Fibroblast of skin of scalp (primary cell): ENCODE data around the gene ATG4D. TPM values are rescaled to one million over a fixed set of nuclear protein-coding genes. Genes with fewer than 3 reads are reported as not detected.

Experiments
- DNase-seq: peaks from one replicate; pipeline ENCODE4 v3.0.0-alpha.2; 2013
- polyA plus RNA-seq, 2 experiments: library from polyadenylated mRNA; unstranded; fragments of 120-200 nt; gene quantifications; one replicate each; pipeline ENCODE4 v1.2.1, GENCODE V29; 2013; ENCODE audit not compliant: insufficient read length in 2 of 2

Gene ATG4D
- polyA plus RNA-seq (2013, experiment 1 of 2; ENCODE audit: insufficient read length): 24.3 TPM
- 19.6 TPM for polyA plus RNA-seq (2013, experiment 2 of 2; ENCODE audit: insufficient read length)

DNA sequence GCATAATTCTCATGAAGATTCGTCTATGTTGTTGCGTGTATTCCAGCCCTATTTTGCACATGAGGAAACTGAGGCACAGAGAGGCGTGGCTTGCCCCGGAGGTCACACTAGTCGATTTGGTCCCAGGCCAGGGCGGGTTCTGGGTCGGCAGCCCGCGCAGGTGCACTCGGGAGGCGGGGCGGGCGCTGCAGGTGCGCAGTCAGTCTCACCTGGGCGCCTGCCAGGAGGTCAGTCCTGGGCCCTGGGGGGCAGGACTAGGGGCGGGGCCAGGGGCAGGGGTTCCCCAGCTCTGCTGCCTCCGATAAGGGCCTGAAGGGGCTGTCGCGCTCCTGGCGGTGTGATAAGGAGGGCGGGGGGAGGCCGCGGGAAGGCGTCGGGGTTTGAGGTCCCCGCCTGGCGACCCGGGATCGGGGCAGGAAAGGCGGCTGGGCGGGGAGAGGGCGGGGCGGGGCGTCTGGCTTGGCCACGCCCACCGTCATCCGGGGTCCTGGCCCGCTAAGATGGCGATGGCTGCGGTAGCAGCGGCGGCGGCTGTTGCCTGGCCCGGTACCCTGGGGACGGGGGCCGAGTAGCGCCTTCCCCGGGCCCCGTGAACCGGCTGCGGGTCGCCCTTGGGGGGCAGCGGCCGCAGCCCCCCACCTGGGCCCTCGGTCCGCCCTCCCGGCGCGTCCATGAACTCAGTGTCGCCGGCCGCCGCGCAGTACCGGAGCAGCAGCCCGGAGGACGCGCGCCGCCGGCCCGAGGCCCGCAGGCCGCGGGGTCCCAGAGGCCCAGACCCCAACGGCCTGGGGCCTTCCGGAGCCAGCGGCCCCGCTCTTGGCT lies at the start of gene ATG4D:
Gene ATG4D (plus strand): TSS at position 485 of the 822 bp plus-strand sequence. CDS start 187 bp downstream, at position 672.
- DNase-seq: peak; percentile 72

DNA sequence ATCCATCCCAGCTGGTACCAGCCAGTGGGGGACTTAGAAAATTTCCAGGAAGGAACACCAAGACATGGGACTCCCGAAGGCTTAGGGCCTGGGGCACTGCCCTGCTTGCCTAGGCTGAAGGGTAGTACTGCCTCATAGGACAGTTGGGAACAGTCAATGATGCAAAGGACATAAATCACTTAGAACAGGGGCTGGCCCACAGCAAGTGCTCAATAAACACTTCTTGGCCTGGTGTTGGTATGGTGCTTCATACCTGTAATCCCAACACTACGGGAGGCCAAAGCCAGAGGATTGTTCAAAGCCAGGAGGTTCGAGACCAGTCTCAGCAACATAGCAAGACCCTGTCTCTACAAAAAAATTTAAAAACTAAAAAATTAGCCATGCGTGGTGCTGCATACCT lies 46.3 kb upstream of the ATG4D start:
- DNase-seq: no peak

DNA sequence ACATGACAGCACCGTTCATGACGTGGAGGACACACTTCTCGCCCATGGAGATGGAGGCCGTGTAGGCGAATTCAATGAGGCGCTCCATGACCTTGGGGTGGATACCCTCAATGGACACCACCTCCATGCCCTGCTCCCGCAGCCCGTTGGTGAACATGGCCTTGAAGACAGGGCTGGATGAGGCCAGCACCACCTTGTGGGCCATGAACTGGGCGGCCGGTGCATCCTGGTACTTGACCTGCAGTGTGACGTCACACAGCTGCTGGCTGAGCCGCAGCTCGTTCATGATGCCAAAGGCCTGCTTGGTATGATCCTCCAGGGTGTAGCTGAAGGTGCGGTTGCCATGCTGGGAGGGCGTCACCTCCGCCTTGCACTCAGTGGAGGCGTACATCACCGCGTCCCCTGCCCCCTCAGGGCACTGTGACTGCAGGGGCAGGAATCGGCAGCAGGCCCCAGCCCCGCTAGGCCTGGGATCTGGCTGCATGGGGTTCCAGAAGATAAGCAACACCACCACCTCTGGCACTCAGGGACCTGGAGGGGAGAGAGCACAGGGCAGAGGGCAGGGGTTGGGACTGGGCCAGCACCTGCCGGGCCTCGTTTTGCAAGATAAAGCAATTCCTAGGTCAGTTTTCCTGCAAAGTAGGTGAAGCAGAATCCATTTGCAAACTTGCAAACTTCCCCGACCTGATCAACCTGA lies 44.0 kb upstream of the ATG4D start:
- DNase-seq: no peak

DNA sequence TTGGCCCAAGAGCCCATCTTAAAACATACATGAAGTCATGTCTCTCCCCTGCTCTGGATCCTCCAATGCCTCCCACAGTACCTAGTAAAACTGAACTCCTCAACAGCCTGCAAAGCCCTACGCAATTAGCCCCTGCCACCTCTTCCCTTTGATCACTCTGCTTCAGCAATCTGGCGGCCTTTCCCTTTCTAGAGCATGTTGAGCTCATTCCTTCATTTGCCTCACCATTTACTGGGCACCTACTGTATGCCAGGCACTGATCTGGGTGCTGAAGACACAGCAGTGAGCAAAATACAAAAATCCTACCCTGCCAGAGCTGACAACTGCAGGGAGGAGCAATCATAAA lies 43.5 kb upstream of the ATG4D start:
- no peak for DNase-seq

DNA sequence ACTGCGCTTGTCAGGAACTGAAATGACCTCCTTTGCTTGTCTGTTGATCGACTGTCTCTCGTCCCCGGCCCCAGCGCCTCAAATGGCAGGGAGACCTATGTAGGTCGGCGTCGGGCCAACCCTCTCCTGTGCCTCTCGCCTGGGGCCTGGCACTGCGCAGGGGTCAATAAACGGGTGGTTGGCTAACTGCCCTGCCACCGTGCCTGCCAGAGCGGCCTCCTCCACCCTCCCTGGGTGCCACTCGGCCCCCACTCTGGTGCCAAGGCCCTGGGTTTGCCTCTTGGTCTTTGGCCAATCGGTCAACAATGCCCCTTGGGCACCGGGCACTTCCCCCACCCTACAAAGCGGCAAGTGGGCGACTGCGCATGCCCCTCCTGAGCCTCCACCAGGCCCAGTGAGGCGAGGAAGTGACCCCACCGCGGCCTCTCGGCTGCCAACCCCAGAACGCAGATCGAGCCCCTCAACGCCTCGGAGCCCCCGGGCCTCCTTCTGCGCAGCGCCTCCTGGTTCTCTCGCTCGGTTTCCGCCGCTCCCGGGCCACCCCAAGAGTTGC lies 41.7 kb upstream of the ATG4D start:
- DNase-seq: peak; percentile 47

DNA sequence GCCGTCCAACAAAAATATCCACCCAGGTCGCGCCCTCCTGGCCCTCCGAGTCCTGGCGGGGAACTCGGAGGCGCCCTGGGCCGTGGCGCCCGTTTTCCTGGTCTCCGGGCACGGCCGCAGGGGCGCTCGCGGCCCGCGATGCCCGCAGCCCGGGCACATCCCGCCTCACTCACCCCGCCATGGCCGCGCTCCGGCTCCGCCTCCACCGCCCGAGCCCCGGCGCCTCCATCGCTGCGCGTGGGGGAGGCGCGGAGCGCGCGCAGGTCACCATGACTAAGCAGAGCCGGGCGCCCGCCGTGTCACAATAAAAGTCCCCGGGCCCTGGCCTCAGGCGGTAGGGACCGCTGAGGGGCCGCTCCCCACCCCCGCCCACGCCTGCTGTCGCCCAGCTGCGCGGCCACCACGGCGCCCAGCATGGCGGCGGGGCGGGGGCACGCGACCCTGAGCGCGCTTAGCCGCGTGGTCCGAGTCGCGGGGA lies 41.1 kb upstream of the ATG4D start:
- peak; percentile 95 for DNase-seq

DNA sequence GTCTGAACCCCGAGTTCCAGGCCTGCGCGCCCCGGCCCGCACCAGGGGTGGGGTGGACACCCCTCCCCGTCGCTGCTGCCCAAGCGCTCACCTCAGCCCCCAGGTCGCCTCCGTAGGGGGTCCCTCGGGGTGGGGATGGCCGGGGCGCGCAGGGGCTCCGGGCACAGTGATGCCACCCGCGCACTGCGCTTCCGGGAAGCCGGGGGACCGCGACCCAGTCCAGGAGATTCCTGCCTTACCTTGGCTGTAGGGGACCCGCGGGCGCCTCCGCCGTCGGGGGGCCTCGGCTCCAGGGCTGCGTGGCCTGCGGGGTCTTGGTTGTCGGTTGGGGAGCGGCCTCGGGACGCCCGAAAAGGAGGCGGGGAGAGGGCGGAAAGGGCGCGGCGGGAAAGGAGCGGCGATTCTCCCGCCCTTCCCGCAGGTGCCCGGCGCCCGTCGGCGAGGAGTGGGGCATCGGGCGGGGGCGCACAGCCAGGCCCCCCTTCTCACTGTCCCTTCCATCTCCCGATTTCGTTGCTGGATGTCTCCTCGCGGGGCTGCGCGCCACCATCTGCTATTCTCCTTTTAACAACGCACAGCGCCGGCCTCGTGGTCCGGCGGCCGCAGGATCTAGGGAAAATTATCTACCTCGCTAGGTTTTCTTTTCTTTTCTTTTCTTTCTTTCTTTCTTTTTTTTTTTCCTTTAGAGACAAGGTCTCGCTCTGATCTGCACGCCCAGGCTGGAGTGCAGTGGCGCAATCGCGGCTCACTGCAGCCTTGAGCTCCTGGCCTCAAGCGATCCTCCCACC lies 40.5 kb upstream of the ATG4D start, which contains the start of gene KEAP1:
Gene KEAP1 (minus strand): TSS at position 355 of the 788 bp plus-strand sequence. CDS start 3,323 bp downstream, outside the sequence.
- DNase-seq: peak; percentile 32

DNA sequence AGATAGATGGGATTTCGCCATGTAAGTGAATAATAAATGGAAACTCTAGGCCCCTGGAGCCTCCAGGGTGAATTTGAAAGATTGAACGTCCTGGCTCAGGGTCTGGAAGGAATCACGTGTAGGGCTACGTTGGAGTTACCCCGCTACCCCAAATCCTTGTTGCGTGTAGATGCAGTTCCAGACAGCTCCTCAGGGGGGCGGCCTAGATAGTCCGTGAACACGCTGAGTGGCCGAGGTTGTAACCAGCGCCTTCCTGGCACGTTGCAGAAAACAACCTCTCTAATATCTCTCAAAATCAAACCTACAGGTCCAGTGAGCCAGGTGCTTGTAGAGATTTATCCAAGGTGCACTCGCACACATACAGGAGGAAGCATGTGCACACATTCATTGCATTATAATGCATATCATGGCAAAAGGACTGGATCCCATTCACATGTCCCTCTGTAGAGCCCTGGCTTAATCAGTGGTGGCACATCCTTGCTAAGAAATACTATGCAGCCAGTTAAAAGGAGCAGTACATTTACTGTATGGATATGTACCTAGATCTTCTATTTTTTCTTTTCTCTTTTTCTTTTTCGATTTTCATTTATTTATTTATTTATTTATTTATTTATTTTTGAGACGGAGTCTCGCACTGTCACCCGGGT lies 38.0 kb upstream of the ATG4D start:
- DNase-seq: peak; percentile 58

DNA sequence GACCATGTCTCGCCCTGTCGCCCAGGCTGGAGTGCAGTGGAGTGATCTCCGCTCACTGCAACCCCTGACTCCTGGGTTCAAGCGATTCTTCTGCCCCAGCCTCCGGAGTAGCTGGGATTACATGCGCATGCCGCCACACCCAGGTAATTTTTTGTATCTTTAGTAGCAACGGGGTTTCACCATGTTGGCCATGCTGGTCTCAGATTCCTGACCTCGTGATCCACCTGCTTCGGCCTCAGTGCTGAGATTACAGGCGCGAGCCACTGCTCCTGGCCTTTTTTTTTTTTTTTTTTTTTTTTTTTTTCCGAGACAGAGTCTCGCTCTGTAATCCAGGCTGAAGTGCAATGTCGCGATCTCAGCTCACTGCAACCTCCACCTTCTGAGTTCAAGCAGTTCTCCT lies 35.7 kb upstream of the ATG4D start:
- DNase-seq: no peak

DNA sequence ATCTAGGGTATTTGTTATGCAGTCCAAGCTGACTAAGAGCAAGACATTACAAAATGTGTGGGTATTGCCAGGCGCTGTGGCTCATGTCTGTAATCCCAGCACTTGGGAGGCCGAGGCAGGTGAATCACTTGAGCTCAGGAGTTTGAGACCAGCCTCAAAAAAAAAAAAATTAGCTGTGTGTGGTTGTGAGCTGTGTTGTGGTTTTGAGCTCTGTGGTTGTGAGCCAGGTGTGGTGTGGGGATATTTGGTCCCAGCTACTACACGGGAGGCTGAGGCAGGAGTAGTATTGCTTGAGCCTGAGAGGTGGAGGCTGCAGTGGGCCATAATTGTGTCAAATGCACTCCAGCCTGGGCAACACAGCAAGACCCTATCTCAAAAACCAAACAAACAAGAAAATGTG lies 35.0 kb upstream of the ATG4D start:
- DNase-seq: no peak

DNA sequence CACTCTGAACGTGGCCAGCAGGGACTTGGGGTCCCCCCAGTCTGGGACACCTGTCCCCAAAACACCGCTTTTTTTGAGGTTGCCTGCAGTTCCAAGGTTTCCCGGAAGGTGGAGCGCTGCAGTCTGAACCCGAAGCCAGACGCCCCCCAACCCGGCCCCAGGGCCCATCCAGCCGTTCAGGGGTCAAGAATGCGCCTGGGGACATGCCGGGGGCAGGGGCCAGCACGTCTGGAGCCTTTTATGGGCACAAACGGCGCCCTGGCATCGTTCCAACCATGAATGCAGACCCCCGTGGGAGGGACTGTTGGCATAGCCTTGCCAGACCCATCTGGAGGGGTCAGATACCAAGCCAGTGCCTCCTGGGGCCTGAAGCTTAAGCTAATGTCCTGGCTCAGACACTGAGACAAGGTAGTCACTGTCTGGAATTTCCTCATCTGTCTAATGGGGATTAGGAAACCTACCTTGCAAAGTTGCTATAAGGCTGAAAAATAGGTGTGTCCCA lies 33.4 kb upstream of the ATG4D start:
- DNase-seq: no peak

DNA sequence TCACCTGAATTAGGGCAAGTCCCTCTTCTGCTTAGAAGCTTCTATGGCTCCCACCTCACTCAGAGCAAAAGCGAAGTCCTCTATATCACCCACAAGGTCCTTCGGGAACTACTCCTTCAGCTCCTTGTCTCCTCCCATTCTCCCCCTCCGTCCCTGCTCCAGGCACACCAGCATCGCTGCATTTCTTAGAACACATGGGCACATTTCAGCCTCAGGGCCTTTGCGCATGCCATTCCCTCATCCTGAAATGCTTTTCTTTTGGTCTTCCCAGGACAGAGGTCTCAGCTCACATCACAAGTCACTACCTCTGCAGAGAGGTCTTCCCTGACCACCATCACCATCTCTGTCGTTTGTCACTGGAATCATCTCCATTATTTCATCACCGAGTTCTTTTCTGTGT lies 30.5 kb upstream of the ATG4D start:
- no peak for DNase-seq

DNA sequence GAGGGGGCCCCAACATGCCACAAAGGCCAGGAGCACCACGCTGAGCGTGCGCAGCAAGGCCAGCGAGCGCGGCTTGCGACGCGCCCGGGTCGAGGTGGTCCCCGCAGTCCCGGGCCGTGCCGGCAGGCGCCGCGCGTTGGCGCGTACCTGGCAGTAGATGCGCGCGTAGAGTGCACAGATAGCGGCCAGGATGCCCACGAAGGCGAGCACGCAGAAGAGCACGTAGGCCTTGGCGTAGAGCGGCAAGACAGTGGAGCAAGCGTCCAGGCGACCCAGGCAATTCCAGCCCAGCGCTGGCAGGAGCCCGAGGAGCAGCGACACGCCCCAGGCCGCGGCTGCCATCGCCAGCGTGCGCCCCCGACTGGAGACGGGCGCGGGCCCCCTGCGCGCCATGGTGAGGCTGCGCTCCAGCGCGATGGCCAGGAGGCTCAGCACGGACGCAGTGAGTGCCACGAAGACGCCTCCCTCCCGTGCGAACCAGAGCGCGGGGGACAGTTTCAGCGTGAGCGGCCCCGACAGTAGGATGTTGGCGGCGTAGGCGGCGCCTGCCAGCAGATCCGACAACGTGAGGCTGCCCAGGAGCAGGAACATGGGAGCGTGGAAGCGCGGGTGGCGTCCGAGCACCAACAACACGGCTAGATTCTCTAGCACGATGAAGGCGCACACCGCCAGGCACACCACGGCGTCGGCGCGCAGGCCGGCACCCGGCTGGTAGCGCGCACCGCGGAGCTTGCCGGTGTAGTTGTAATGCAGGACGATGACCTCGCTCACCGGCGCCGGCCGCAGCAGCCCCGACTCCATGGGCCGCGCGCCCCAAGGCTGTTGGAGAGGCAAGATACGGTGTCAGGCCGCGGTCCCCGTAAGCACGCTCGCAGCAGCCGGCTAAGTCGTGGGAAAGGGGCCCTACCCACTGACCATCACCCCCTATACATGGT lies 29.2 kb upstream of the ATG4D start:
- DNase-seq: no peak

DNA sequence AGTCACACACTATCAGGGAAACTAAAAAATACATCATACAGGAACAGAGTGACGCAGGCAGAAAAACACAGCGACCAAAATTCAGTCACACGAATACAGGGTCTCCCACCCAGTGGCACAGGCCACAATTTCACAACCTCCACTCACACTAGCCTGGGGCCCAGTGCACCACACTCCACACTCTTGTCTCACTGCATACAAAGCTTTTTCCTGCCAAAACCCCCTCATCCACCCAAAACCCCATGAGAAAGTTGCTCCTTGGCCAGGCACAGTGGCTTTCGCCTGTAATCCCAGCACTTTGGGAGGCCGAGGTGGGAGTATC lies 27.7 kb upstream of the ATG4D start:
- DNase-seq: no peak

DNA sequence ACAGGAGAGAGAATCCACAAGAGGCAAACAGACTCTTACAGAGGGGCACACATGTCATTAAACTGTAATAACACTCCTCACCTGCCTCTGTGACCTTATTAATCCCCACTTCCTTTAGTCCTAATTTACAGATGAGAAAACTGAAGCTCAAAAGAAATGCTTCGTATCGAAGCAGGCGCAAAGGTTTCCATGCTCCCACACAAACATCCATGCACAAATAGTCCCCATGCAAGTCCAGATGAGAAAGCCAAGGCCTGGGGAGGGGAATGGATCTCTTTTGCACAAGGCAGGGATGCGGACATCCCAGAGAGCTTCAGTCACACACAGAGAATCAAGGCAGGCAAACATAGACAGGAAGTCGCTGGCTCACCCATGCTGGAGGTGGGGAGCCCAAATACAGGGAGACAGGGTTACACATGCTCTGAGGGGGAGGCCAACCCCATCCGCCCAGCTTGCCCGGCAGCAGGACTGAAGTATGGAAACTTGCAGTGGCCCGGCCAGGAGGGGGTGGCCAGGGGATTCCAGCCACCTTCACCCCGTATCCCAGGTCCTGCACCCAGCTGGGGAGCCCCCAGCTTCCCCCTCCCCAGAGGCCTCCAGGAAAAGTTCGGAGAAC lies 26.9 kb upstream of the ATG4D start:
- DNase-seq: no peak

DNA sequence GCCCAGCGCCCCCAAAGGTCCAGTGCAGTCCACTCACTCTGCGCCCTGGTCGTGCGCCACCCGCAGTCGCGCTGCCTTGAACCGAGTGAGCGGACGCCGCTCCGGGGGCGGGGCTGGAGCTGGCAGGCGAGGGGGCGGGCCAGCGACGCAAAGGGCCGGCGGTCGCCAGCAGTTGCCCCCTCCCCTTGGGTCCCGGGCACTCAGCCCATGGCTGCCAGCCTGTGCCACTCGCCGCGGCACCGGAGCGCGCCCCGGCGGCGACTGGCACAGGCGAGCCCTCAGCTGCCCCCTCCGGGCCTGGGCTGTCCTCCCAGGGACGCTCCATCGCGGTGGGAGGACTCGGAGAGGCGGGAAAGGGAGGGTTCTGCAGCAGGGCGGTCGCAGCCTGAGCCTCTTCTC lies 26.3 kb upstream of the ATG4D start, which contains the start of gene S1PR5:
Gene S1PR5 (minus strand): TSS at position 87 of the 399 bp plus-strand sequence. CDS start 2,436 bp downstream, outside the sequence.
- DNase-seq: no peak

DNA sequence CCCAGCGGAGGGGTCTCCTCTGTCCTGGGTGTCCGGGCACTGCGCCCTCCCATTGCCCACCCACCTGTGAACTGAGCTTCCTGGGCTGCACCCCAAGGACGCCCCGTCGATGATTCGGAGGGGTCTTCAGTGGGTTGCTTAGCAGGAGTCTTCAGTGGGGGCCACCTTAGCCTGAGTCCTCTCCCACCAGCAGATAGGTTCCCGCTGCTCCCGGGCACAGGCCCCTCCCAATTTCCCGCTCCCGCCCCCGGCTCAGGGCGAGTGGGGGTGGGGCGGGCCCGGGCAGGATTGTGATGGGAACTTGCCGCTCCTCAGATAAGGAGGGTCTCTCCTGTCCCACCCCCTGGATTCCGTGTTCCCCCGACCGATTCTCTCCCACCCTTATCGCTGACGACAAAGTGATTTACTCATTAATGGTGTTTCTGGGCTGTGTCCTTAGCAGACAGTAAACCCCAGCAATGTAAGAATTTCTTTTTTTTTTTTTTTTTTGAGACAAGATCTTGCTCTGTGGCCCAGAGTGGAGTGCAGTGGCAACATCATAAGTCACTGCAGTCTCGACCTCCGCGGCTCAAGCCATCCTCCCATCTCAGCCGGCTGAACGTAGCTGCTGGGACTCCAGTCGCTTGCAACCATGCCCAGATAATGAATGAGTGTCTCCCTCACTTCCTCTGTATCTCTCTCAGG lies 25.8 kb upstream of the ATG4D start:
- no peak for DNase-seq

DNA sequence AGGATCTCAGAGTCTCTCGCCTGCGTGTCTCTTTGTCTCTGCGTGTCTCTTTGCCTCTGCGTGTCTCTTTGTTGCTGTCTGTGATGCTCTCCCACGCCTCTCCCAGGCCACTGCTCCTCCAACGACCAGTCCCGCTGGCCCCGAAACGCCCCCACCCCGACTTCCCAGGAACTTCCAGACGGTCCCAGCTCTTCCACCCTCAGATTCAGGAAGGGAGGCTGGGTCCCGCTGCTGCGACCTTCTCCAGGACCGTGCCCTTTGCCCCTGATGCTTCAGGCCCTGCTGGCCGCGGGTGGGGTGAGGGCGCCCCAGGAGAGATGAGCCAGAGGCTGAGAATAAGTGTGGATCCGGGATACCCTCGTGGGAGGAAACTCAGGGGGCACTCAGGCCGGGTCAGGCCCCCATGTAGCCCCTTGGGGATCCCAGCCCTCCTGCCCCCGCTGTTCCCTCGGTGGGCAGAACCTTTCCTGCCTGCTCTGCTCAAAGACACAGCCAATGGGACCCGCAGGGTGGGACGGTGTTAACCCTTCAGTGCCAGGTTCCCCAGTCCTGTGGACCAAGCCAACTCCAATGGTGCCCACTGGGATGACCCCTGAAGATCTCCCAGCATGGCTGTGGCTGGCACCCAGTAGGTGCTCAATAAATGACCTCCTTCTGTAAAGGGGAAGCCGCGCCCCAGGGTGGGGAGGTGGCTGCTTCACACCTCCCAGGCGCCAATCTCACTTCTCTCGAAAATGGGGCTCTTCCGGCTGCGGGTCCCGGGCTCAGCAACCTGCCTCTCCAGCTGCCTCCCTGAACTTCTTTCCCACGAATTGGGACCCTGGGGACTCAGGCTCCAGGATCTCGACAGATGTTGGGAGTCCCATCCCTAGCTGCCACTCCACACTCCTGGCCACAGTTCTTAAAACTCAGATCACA lies 25.0 kb upstream of the ATG4D start:
- no peak for DNase-seq
